GM12892 (cell line): Measurements from ENCODE around the gene SRP68.

Experiments used
- POLR2AphosphoS5 ChIP-seq: IDR thresholded peaks from 2 replicates; pipeline ENCODE4 v1.6.1; 2011; ENCODE audit warnings: low read depth, low read length, control low read depth
- TAF1 ChIP-seq: IDR thresholded peaks from 2 replicates; pipeline ENCODE4 v1.6.1; 2011; ENCODE audit warnings: low read depth, mild to moderate bottlenecking, control low read depth, low read length, borderline replicate concordance

- TF ChIP-seq POLR2AphosphoS5 (no peak), TAF1 (no peak)
Measured at GRCh38 chr17:76104140-76104895, 32.0 kb upstream of the SRP68 start.
